Measurements from ENCODE around the gene RBP5.

Gene RBP5

DNA sequence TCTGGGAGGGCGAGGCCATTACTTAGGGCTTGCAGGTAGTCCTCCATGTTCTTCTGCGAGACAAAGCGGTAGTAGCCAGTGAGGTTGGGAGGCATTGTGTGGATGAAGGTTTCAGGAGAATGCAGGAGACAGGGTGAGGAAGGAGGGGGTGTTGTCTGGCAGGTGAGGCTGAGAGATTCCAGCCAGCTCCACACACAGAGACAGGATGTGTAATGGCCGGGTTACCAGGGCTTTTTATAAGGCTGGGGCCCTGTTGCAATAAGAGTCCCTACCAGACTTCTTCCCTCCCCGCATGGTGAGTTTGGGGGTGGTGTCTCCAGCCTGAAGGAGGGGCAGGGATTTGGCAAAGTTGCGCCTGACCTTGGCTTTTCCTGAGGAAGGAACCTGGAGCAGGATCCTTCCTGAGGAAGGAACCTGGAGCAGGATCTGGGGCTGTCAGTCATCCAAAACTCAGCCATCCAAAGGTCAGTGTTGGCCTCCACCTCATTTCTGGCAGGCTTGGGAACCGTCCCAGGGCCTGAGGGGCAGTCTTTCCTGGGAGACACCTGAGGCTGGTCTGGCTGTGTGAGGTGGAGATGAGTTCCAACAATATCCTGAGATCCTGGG is at the start of gene RBP5:
RBP5 (minus strand) TSS at position 209 of the 606 bp plus-strand sequence; CDS start at position 95, 114 bp downstream.
- DNase-seq = no peak

- no peak for DNase-seq
These were observed 49.8 kb upstream of the RBP5 start for GRCh38 chr12:7178481-7178880.

DNA sequence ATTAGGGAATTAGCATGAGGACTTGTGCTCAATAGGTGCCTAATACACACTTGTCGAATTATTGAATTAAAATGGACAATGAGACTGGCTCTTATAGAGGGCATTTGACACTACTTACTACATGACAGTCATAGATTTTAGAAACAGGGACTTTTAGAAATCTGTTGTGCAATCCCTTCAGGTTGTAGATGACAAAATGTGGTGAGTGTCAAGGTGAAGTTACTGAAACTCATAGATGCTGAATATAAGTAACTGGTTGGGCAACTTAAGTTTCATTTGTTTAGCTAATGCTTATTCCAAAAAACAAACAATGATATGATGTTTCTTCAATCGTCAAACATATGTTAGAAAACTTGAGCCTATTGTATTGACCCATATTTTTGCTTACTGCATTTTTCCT is 47.9 kb upstream of the RBP5 start:
- no peak for DNase-seq

DNA sequence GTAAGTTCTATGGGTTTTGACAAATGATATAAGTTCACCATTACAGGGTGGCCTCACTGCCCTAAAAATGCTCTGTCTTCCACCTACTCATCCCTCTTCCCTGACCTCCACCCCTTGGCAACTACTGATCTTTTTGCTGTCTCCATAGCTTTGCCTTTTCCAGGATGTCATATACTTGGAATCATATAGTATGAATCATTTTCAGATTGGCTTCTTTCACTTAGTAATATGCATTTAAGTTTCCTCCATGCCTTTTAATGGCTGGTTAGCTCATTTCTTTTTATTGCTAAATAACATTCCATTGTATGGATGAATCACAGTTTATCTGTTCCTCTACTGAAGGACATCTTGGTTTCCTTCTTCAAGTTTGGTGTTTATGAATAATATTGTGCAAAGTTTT is 46.8 kb upstream of the RBP5 start:
- DNase-seq = no peak

GRCh38 chr12:7171854-7172253 is 43.2 kb upstream of the RBP5 start:
- DNase-seq = no peak

DNA sequence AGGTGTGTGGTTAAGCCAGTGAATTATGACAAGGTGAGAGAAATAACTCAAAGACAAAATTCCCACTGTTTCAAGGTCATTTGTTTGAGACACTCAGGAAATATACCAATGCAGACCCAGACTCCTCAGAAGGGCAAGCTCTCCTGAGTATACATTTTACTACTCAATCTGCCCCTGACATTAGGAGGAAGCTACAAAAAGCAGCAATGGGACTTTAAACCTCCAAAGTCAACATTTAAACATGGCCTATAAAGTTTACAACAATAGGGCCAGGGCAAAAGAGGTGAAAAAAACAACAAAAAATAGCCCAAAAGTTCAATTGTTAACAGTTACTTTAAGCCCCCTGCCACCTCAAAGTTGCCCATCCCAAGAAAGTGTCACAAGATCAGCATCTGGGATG is 41.3 kb upstream of the RBP5 start:
- DNase-seq = no peak

DNA sequence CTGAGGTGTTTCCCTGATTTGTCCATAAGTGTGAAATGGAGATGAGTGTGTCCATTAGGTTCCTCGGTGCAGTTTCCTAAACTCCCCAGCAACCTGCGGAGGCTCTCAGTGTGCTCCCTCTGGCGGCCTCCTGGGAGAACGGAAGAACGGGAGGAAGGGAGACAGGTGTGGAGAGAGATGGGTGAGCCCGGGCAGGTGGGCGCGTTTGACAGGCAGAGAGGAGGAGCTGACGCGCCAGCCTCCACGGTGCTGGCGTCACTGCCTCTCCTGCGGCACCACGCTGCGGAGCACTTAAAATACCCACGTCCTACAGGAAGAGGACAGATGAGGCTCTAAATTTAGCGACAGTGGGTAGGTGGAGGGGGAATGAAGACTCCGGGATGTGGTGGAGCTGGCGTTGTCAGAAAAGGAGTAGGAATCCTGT is 34.0 kb upstream of the RBP5 start:
- DNase-seq = peak; percentile 5

DNA sequence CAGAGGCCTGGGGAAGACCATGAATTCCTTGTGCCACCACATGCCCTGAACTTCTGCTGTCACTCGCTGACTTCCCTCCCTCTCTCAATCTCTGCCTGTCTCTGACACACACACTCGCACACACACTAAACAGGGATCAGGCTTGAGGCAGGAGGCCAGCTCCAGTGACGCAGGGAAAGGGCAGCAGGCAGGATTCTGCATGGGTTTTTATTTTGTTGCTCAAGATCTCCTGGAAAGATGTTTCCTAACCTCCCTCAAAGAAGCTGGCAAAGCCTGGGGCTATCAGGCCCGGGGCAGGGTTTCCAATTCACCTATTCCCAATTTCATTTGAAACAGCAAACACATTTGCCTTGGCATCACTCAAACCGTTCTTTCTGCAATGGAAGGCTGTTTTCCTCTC is 33.1 kb upstream of the RBP5 start:
- no peak for DNase-seq

DNA sequence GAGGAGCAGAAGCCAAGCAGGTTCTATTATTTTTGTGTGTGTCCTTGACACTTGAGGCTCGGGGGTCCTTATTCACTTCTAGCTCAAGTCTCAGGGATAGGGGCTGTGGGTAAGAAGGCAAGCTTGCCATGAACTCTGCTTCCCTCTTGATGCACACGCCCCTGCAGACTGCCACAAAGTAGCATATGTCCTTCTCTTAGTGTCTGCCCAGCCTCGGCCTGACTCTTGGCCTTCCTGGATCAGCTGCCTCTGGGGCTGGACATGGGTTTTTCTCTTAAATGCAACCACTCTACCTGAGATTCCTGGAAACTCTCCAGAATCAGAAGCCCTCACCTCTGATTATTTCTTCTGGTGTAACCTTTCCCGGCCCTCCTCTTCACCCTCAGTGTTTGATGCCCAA is 32.6 kb upstream of the RBP5 start:
- DNase-seq = no peak

DNA sequence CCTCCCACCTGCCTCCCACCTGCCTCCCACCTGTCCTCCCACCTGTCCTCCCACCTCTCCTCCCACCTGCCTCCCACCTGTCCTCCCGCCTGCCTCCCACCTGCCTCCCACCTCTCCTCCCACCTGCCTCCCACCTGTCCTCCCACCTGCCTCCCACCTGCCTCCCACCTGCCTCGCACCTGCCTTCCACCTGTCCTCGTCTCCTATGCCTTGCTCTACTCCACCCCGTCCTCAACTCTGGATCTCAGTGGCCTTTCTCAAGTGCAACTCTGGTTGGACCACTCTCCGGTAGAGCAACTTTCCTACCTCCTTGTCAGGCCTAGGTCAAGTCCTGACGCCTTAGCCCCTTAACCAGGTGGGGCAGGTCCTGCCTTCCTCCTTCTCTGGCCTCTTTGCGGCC is 31.5 kb upstream of the RBP5 start:
- DNase-seq = no peak

GRCh38 chr12:7158781-7159609 is 30.3 kb upstream of the RBP5 start:
- DNase-seq = no peak

DNA sequence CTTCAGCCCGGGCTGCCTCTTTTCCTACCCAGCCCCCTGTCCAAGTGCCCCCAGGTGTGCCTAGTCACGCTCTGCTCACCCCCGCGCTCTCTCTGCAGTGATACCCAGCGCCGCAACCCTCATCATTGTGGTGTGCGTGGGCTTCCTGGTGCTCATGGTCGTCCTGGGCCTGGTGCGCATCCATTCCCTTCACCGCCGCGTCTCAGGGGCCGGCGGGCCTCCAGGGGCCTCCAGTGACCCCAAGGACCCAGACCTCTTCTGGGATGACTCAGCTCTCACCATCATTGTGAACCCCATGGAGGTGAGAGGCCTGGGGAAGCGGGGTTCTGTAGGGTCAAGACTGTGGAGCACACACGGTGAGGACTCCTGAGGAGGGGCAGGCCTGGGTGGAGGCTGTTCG is 28.7 kb upstream of the RBP5 start:
- no peak for DNase-seq

- no peak for DNase-seq
These were observed 27.8 kb upstream of the RBP5 start for GRCh38 chr12:7156259-7157197.

DNA sequence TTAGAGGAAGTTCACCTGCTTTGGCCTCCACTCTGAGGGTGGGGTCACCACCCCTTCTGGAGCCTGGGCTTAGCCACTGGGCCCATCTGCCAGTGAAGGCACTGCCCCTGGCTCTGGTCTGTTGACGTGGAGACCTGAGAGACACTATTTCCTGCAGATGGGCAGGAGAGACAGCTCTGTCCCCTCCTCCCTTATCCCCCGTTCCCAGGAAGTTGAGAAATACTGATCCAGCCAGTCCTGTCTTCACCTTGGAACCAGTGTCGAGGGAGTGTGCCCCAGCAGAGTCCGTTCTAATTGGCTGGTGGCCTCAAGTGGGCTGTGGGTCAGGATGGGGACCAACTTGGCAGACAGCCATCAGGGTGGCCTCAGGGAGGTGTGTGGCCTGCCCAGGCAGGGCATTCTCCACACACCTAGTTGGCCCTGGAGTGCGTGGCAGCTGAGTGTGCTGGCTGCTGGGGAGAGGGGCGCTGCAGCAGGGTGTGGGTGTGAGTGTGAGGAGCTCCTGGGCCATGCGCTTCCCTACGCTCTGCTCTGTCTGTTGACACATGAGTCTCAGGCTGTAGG is 26.9 kb upstream of the RBP5 start:
- no peak for DNase-seq

DNA sequence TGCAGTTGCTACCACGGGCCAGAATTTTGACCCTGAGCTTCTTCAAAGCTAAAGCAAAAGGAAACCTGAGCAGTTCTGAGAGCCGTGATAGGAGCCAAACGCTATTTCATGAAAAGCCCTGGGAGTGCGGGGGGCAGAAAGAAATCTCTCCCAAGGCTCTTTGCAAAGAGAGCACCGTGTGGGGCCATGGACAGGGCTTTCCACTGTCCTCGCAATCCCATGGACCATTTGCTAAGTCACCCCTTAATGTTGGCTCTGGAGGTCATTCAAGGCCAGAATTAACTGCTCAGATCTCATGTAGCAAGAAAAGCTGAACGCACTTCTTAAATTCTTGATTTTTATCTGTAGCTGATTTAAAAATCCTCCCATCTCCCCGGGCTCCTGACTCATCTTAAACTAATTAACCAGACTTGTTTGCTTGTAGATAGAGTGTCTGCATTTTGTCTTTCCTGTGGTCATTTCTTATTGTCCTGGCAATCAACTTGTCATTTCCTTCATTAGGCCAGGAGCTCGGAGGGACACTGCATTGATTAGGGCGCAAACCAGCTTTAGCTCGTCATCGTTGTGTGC is 26.3 kb upstream of the RBP5 start:
- DNase-seq = no peak

DNA sequence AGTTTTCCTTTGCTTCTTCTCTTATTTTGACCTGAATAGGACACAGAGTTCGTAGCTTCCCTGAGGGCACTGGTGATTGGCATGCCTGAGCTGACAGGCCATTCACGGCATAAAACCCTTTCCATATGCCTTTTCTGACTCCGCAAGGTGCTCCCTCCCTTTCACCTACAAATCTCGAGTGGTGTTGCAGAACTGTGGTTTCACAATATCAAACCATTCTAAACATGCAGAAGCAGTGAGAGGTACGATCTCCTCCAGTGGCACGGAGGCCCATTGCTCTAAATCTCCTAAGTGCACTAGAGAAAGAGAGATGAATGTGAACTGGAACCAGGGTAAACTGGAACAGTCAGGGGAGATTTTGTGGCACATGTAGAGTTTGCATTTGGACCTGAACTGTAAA is 25.4 kb upstream of the RBP5 start:
- DNase-seq = no peak

DNA sequence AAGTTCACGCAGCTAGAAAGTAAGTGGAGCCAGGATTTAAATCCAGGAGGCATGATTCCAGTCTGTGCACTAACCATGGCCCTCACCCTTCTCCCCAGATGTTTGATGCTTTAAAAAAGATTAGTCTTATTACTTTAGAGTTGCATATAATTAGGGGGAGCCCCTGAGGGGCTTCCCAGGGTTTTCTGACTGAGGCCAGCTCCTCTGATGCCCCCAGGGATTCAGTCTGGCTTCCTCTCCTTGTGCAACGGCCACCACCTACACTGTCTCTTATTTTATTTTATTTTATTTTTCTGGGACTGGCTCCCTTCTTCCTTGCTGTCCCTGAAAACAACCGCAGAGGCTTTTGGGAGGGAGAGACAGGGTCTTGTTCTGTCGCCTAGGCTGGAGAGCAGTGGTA is 24.1 kb upstream of the RBP5 start:
- DNase-seq = no peak

GRCh38 chr12:7151532-7151931 is 22.8 kb upstream of the RBP5 start:
- DNase-seq = no peak

DNA sequence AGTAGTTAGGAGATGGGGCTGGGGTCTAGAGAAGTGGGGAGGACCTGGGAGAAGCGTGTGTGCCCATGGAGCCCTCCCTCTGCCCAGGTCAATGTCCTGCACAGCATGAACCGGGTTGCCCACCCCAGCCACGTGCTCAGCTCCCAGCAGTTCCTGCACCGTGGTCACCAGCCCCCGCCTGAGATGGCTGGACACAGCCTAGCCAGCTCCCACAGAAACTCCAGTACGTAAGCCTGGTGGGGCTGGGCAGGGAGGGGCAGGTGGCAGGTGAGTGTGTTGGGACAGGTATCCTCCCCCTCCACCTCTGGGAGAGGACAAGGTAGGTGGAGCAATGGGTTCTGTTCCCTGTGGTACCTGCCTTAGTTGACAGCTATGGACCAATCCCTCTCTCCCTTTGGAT is 22.2 kb upstream of the RBP5 start:
- no peak for DNase-seq

- no peak for DNase-seq
These were observed 21.7 kb upstream of the RBP5 start for GRCh38 chr12:7150356-7150755.

DNA sequence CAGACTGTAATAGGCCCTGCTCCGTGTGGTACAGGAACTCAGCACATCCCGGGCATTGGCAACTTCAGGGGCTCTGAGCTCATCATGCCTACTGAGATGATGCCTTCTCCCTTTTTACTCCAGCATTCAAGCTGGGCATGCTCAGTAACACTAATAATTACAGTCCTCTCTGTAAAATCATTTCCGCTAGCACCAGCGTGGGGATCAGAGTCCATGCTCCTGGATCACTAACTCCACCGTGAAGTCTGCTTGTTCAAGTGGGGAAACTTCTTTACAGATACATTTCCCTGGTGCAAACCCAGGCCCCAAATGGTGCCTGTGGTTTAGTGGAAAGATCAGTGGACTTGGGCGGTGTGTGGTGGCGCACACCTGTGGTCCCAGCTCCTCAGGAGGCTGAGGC is 18.2 kb upstream of the RBP5 start:
- DNase-seq = no peak

- DNase-seq = no peak
These were observed 17.5 kb upstream of the RBP5 start for GRCh38 chr12:7146228-7146627.

DNA sequence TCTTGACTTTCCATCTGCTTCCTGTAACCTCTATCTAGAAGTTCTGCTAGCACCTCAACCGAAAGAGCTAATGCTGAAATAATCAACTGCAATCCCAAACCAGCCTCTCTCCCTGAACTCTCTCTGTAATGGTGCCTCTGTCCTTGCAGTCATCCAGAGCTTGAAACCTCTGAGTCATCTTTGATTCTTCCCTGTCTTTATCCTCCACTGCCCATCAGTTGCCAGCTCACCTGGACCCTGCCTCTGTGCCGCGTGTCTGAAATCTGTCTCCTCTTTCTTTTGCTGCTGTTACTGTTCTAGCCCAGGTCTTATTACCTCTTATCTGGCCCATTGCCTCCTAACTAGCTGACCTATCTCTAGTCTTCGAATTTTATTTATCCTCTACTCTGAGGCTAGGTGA is 17.0 kb upstream of the RBP5 start:
- DNase-seq = no peak
